H9 (cell line): ENCODE data around the gene TNRC6C. TPM values are rescaled to one million over a fixed set of nuclear protein-coding genes. Genes with fewer than 3 reads are reported as not detected.
"Not testable (repeated sequence)": the region's sequence is repeated elsewhere in the genome, so short reads cannot be mapped to it uniquely, and the experiment has no call there.

ENCODE experiments used
- DNase-seq: peaks from one replicate; pipeline ENCODE4 v3.0.0-alpha.2; 2017
- H2AFZ ChIP-seq: one replicate; pipeline ENCODE4 v1.6.1; 2013; ENCODE audit warnings: mild to moderate bottlenecking, low read length, control low read depth, moderate library complexity
- H2AK5ac ChIP-seq: 2 replicates; pipeline ENCODE4 v1.6.1; 2013; ENCODE audit warnings: low read length, control low read depth, mixed read lengths; ENCODE audit not compliant: insufficient read length
- H2BK120ac ChIP-seq: one replicate; pipeline ENCODE4 v1.6.1; 2013; ENCODE audit warnings: low read depth, mild to moderate bottlenecking, low read length, control low read depth, inconsistent platforms; ENCODE audit not compliant: poor library complexity, severe bottlenecking
- H2BK12ac ChIP-seq: 2 replicates; pipeline ENCODE4 v1.6.1; 2013; ENCODE audit warnings: low read length, control low read depth, mixed read lengths, low read depth; ENCODE audit not compliant: insufficient read length
- H2BK15ac ChIP-seq: 2 replicates; pipeline ENCODE4 v1.6.1; 2013; ENCODE audit warnings: low read depth, low read length, control low read depth
- H2BK20ac ChIP-seq: one replicate; pipeline ENCODE4 v1.6.1; 2013; ENCODE audit warnings: low read depth, mild to moderate bottlenecking, low read length, control low read depth, inconsistent platforms; ENCODE audit not compliant: poor library complexity, severe bottlenecking
- H2BK5ac ChIP-seq: 2 replicates; pipeline ENCODE4 v1.6.1; 2013; ENCODE audit warnings: low read length, control low read depth, mixed read lengths; ENCODE audit not compliant: insufficient read length
- H3K14ac ChIP-seq: 2 replicates; pipeline ENCODE4 v1.6.1; 2013; ENCODE audit warnings: low read length, control low read depth; ENCODE audit not compliant: insufficient read depth
- H3K18ac ChIP-seq: 2 replicates; pipeline ENCODE4 v1.6.1; 2013; ENCODE audit warnings: low read depth, mild to moderate bottlenecking, mixed read lengths, low read length, control low read depth; ENCODE audit not compliant: insufficient read length
- H3K23ac ChIP-seq: 2 replicates; pipeline ENCODE4 v1.6.1; 2013; ENCODE audit warnings: low read length, control low read depth, mixed read lengths, low read depth; ENCODE audit not compliant: insufficient read length
- H3K23me2 ChIP-seq: 2 replicates; pipeline ENCODE4 v1.6.1; 2013; ENCODE audit warnings: low read depth, mild to moderate bottlenecking, mixed read lengths, low read length, control low read depth; ENCODE audit not compliant: insufficient read length, poor library complexity, severe bottlenecking
- H3K27ac ChIP-seq: 2 replicates; pipeline ENCODE4 v1.5.1; 2013; ENCODE audit warnings: low read length, control low read depth, mixed read lengths, low read depth; ENCODE audit not compliant: insufficient read length
- H3K27me3 ChIP-seq: 2 replicates; pipeline ENCODE4 v1.6.1; 2013; ENCODE audit warnings: low read length, control low read depth, inconsistent platforms; ENCODE audit not compliant: insufficient read depth
- H3K4ac ChIP-seq: 2 replicates; pipeline ENCODE4 v1.6.1; 2013; ENCODE audit warnings: low read depth, mild to moderate bottlenecking, control low read depth, inconsistent platforms, low read length, moderate library complexity
- H3K4me1 ChIP-seq: 2 replicates; pipeline ENCODE4 v1.6.1; 2013; ENCODE audit warnings: low read length, control low read depth, inconsistent platforms; ENCODE audit not compliant: insufficient read depth
- H3K4me2 ChIP-seq: 2 replicates; pipeline ENCODE4 v1.6.1; 2013; ENCODE audit warnings: low read length, control low read depth, mixed read lengths; ENCODE audit not compliant: insufficient read length, insufficient read depth
- H3K56ac ChIP-seq: 2 replicates; pipeline ENCODE4 v1.6.1; 2013; ENCODE audit warnings: low read depth, mild to moderate bottlenecking, mixed read lengths, low read length, control low read depth; ENCODE audit not compliant: insufficient read length
- H3K79me1 ChIP-seq: 2 replicates; pipeline ENCODE4 v1.6.1; 2013; ENCODE audit warnings: low read depth, mild to moderate bottlenecking, moderate library complexity, low read length, control low read depth, inconsistent platforms; ENCODE audit not compliant: insufficient read depth, poor library complexity, severe bottlenecking
- H3K79me2 ChIP-seq: 2 replicates; pipeline ENCODE4 v1.6.1; 2013; ENCODE audit warnings: low read length, control low read depth, inconsistent platforms; ENCODE audit not compliant: insufficient read depth
- H3K9ac ChIP-seq: 2 replicates; pipeline ENCODE4 v1.6.1; 2013; ENCODE audit warnings: low read length, control low read depth, mixed read lengths; ENCODE audit not compliant: insufficient read length; ENCODE audit errors: extremely low read depth
- H3K9me3 ChIP-seq: one replicate; pipeline ENCODE4 v1.6.1; 2013; ENCODE audit warnings: low read depth, low read length, inconsistent platforms; ENCODE audit not compliant: control insufficient read depth
- H3T11ph ChIP-seq: one replicate; pipeline ENCODE4 v1.6.1; 2013; ENCODE audit warnings: mild to moderate bottlenecking, low read length, control low read depth, inconsistent platforms
- H4K20me1 ChIP-seq: one replicate; pipeline ENCODE4 v1.6.1; 2013; ENCODE audit not compliant: control insufficient read depth, insufficient read length, insufficient read depth
- H4K5ac ChIP-seq: 2 replicates; pipeline ENCODE4 v1.6.1; 2013; ENCODE audit warnings: low read depth, mild to moderate bottlenecking, mixed read lengths, low read length, control low read depth; ENCODE audit not compliant: insufficient read length
- H4K8ac ChIP-seq: replicated peaks from 2 replicates; pipeline ENCODE4 v1.6.1; 2013; ENCODE audit warnings: low read length, control low read depth, mixed read lengths, low read depth; ENCODE audit not compliant: insufficient read length
- H4K91ac ChIP-seq: 2 replicates; pipeline ENCODE4 v1.6.1; 2013; ENCODE audit warnings: low read depth, mild to moderate bottlenecking, moderate library complexity, mixed read lengths, low read length, control low read depth; ENCODE audit not compliant: insufficient read length
- H3K27ac Mint-ChIP-seq, 3 experiments: 2 replicates in 2 of 3; 3 replicates in 1 of 3; pipeline ENCODE4 v1.8.0; 2020 to 2021; ENCODE audit warnings: mixed read lengths in 3 of 3, mild to moderate bottlenecking in 1 of 3, moderate library complexity in 1 of 3
- H3K27me3 Mint-ChIP-seq: 2 replicates; pipeline ENCODE4 v1.8.0; 2021; ENCODE audit warnings: low read depth, mild to moderate bottlenecking, moderate library complexity, mixed read lengths
- H3K36me3 Mint-ChIP-seq, 3 experiments: 2 replicates in 2 of 3; 3 replicates in 1 of 3; pipeline ENCODE4 v1.8.0; 2020 to 2021; ENCODE audit warnings: low read depth in 3 of 3, mixed read lengths in 3 of 3; ENCODE audit not compliant: insufficient read depth in 1 of 3
- H3K4me1 Mint-ChIP-seq, 2 experiments: 2 replicates each; pipeline ENCODE4 v1.8.0; 2020; ENCODE audit warnings: mixed read lengths in 2 of 2
- H3K4me3 Mint-ChIP-seq, 2 experiments: 2 replicates in 1 of 2; 3 replicates in 1 of 2; pipeline ENCODE4 v1.8.0; 2020 to 2021; ENCODE audit warnings: mild to moderate bottlenecking in 2 of 2, mixed read lengths in 2 of 2, moderate library complexity in 1 of 2
- H3K9me3 Mint-ChIP-seq, 2 experiments: 2 replicates in 1 of 2; 3 replicates in 1 of 2; pipeline ENCODE4 v1.8.0; 2020; ENCODE audit warnings: mild to moderate bottlenecking in 2 of 2, mixed read lengths in 2 of 2, moderate library complexity in 1 of 2
- WGBS: extraction: QIAGEN DNeasy Blood & Tissue Kit; methylation state at CpG from one replicate; pipeline ENCODE4 v1.1.7; 2013; ENCODE audit warnings: missing lambda C conversion rate, low lambda C conversion rate, mixed read lengths; ENCODE audit not compliant: insufficient read length; ENCODE audit errors: extremely low coverage; 5-methylcytosine and 5-hydroxymethylcytosine counted together
- total RNA-seq: library from RNA; stranded (reverse); gene quantifications from 2 replicates; pipeline ENCODE4 v1.2.1, GENCODE V29; 2021
- TF ChIP-seq, protein P1 (sequence below): fragments of 200-600 bp; sonication (generic); conservative IDR thresholded peaks from 3 replicates; pipeline ENCODE4 v1.8.0; 2021; ENCODE audit warnings: antibody characterized with exemption, mild to moderate bottlenecking

Gene TNRC6C
- total RNA-seq, 1 experiment from 2014 or later = 24.7 TPM

DNA sequence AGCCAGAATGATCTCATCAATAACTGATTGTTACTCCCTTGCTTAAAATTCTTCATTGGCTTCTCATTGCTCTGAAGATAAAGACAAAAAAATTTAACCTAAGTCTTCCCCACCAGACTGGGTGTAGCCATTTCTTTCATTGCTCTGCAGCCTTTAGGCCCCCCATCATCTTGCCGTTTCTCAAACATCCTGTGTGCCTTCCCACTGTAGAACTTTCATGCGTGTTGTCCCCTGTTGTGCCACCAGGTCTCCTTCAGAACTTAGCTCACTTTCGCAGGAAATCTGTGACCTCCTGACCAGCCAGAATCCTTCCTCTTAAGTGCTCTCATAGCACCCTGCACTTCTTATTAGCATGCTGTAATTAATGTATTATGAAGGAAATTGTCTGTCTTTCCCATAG is 31.8 kb downstream of the TNRC6C start:
- Histone ChIP-seq H3K9ac (no peak overlapping the region), H3K14ac (no peak overlapping the region), H3K18ac (no peak overlapping the region), H2BK15ac (no peak overlapping the region), H3K56ac (no peak overlapping the region), H3K27me3 (no peaks in the 10 kb centered on the region), H2BK5ac (no peak overlapping the region), H4K8ac (no peak overlapping the region), H3K23ac (no peak overlapping the region), H3K23me2 (no peaks in the 10 kb centered on the region), H2BK20ac (no peak overlapping the region), H3T11ph (no peak overlapping the region), H3K4ac (no peak overlapping the region), H3K4me2 (no peak overlapping the region), H3K4me1 (no peaks in the 10 kb centered on the region), H2BK12ac (no peak overlapping the region), H3K79me2 (peaks cover 3% of the 10 kb centered on the region; the same call in 1 of the 2 replicates), H3K27ac (no peak overlapping the region), H2AK5ac (no peak overlapping the region), H4K5ac (no peak overlapping the region), H3K9me3 (no peaks in the 10 kb centered on the region), H4K20me1 (no peaks in the 10 kb centered on the region), H2BK120ac (no peak overlapping the region), H3K79me1 (peaks cover 10% of the 10 kb centered on the region), H2AFZ (no peak overlapping the region), H4K91ac (no peak overlapping the region)
- no peak for DNase-seq
- TF ChIP-seq, protein P1, sequence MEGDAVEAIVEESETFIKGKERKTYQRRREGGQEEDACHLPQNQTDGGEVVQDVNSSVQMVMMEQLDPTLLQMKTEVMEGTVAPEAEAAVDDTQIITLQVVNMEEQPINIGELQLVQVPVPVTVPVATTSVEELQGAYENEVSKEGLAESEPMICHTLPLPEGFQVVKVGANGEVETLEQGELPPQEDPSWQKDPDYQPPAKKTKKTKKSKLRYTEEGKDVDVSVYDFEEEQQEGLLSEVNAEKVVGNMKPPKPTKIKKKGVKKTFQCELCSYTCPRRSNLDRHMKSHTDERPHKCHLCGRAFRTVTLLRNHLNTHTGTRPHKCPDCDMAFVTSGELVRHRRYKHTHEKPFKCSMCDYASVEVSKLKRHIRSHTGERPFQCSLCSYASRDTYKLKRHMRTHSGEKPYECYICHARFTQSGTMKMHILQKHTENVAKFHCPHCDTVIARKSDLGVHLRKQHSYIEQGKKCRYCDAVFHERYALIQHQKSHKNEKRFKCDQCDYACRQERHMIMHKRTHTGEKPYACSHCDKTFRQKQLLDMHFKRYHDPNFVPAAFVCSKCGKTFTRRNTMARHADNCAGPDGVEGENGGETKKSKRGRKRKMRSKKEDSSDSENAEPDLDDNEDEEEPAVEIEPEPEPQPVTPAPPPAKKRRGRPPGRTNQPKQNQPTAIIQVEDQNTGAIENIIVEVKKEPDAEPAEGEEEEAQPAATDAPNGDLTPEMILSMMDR = no peak
- Mint-ChIP-seq H3K4me3 (no peak overlapping the region), H3K27me3 (no peaks in the 10 kb centered on the region), H3K9me3 (no peaks in the 10 kb centered on the region), H3K27ac (no peak overlapping the region), H3K4me1 (peaks cover 10 to 13% of the 10 kb centered on the region in 2 experiments), H3K36me3 (no peaks in the 10 kb centered on the region)
- no CpG with 5 or more reads among the region's 3 CpGs for WGBS

DNA sequence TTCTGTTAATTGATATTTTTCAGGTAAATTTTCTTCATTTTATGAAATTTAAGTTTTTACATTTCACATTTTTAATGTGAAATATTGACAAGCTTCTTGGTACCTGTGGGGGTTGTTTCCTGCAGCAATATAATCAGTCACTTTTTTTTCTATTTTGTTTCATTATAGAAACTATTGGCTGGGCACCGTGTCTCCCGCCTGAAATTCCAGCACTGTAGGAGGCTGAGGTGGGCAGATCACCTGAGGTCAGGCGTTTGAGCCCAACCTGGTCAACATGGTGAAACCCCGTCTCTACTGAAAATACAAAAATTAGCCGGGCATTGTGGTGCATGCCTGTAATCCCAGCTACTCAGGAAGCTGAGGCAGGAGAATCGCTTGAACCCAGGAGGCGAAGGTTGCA is 35.2 kb downstream of the TNRC6C start:
- H3K4me3 Mint-ChIP-seq, H4K8ac ChIP-seq, H3K4me2 ChIP-seq, H3K79me2 ChIP-seq, H4K91ac ChIP-seq, H3K9me3 Mint-ChIP-seq, H4K5ac ChIP-seq, H3K4me1 ChIP-seq, DNase-seq, H3K14ac ChIP-seq, H3T11ph ChIP-seq, H3K27me3 ChIP-seq, H2BK12ac ChIP-seq, H3K9ac ChIP-seq, H3K18ac ChIP-seq, H3K23me2 ChIP-seq, H2AFZ ChIP-seq, H3K27ac ChIP-seq, H2BK5ac ChIP-seq, H2BK120ac ChIP-seq, H3K23ac ChIP-seq, H3K27ac Mint-ChIP-seq, H3K4ac ChIP-seq, H3K36me3 Mint-ChIP-seq, H2BK20ac ChIP-seq, H4K20me1 ChIP-seq, H2BK15ac ChIP-seq, H3K9me3 ChIP-seq, H3K27me3 Mint-ChIP-seq, H2AK5ac ChIP-seq, H3K56ac ChIP-seq: not testable (repeated sequence)
- WGBS = no CpG with 5 or more reads among the region's 7 CpGs
- peaks cover 21 to 22% of the 10 kb centered on the region in 2 experiments for H3K4me1 Mint-ChIP-seq
- peaks cover 18% of the 10 kb centered on the region for H3K79me1 ChIP-seq
